ENCODE data around the gene KIF22. TPM values are rescaled to one million over a fixed set of nuclear protein-coding genes. Genes with fewer than 3 reads are reported as not detected.
"Not testable (repeated sequence)": the region's sequence is repeated elsewhere in the genome, so short reads cannot be mapped to it uniquely, and the experiment has no call there.

KIF22 gene
- polyA plus RNA-seq, 1 donor: 40.9 TPM

GRCh38 chr16:29747947-29748759 lies 42.4 kb upstream of the KIF22 start:
- Histone ChIP-seq H3K4me3 (ENCODE audit: low read length) (no peak overlapping the region), H3K27ac (ENCODE audit: low read length) (no peak overlapping the region), H3K9me3 (ENCODE audit: control insufficient read depth, low read depth, low read length) (peaks cover 12% of the 10 kb centered on the region), H3K36me3 (ENCODE audit: control insufficient read depth, insufficient read depth, low read length) (no peaks in the 10 kb centered on the region), H3K4me1 (ENCODE audit: control insufficient read depth, insufficient read depth, low read length) (no peaks in the 10 kb centered on the region), H3K27me3 (ENCODE audit: control insufficient read depth, insufficient read depth, low read length) (no peaks in the 10 kb centered on the region)
- no peak for DNase-seq
- WGBS (ENCODE audit: insufficient coverage, low lambda C conversion rate): no CpG with 5 or more reads among the region's 30 CpGs

DNA sequence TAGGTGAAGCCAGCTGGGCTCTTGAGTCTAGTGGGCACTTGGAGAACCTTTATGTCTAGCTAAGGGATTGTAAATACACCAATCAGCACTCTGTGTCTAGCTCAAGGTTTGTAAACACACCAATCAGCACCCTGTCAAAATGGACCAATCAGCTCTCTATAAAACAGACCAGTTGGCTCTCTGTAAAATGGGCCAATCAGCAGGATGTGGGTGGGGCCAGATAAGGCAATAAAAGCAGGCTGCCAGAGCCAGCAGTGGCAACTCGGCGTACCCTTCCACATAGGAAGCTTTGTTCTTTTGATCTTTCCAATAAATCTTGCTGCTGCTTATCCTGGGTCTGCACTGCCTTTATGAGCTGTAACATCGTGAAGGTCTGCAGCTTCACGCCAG lies 41.8 kb upstream of the KIF22 start:
- H3K4me1 ChIP-seq (ENCODE audit: control insufficient read depth, insufficient read depth, low read length); DNase-seq; H3K27ac ChIP-seq (ENCODE audit: low read length); H3K36me3 ChIP-seq (ENCODE audit: control insufficient read depth, insufficient read depth, low read length); H3K27me3 ChIP-seq (ENCODE audit: control insufficient read depth, insufficient read depth, low read length); H3K4me3 ChIP-seq (ENCODE audit: low read length): not testable (repeated sequence)
- peaks cover 12% of the 10 kb centered on the region for H3K9me3 ChIP-seq (ENCODE audit: control insufficient read depth, low read depth, low read length)
- WGBS (ENCODE audit: insufficient coverage, low lambda C conversion rate): no CpG with 5 or more reads among the region's 4 CpGs

DNA sequence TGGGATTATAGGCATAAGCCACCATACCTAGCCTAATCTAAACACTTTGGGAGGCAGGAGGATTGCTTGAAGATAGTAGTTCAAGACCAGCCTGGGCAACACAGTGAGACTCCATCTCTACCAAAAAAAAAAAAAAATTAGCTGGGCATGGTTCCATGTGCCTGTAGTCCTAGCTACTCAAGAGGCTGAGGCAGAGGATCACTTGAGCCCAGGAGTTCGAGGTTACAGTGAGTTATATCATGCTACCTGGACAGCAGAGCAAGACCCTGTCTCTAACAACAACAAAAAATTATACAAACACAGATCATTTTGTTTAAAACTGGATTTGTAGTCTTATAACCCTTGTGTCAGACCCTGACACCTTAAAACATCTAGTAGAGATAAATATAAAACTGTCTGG lies 37.0 kb upstream of the KIF22 start:
- H3K36me3 ChIP-seq (ENCODE audit: control insufficient read depth, insufficient read depth, low read length): no peaks in the 10 kb centered on the region
- peaks cover 19% of the 10 kb centered on the region for H3K4me1 ChIP-seq (ENCODE audit: control insufficient read depth, insufficient read depth, low read length)
- WGBS (ENCODE audit: insufficient coverage, low lambda C conversion rate): no CpG with 5 or more reads among the region's 1 CpG
- peaks cover under 1% of the 10 kb centered on the region for H3K9me3 ChIP-seq (ENCODE audit: control insufficient read depth, low read depth, low read length)
- H3K27ac ChIP-seq (ENCODE audit: low read length): no peak overlapping the region
- no peak for DNase-seq
- no peaks in the 10 kb centered on the region for H3K27me3 ChIP-seq (ENCODE audit: control insufficient read depth, insufficient read depth, low read length)
- H3K4me3 ChIP-seq (ENCODE audit: low read length): no peak overlapping the region

- DNase-seq: peak; percentile 56 to 81
- Histone ChIP-seq H3K4me3 (ENCODE audit: low read length) (no peak overlapping the region), H3K9me3 (ENCODE audit: control insufficient read depth, low read depth, low read length) (no peaks in the 10 kb centered on the region), H3K36me3 (ENCODE audit: control insufficient read depth, insufficient read depth, low read length) (no peaks in the 10 kb centered on the region), H3K4me1 (ENCODE audit: control insufficient read depth, insufficient read depth, low read length) (peaks cover 28% of the 10 kb centered on the region), H3K27ac (ENCODE audit: low read length) (peak overlapping the region; percentile 55), H3K27me3 (ENCODE audit: control insufficient read depth, insufficient read depth, low read length) (no peaks in the 10 kb centered on the region)
- WGBS (ENCODE audit: insufficient coverage, low lambda C conversion rate): no CpG with 5 or more reads among the region's 1 CpG
These were observed 33.9 kb upstream of the KIF22 start for GRCh38 chr16:29756654-29757053.

GRCh38 chr16:29757086-29757485 lies 33.5 kb upstream of the KIF22 start:
- H3K4me3 ChIP-seq (ENCODE audit: low read length); H3K9me3 ChIP-seq (ENCODE audit: control insufficient read depth, low read depth, low read length); H3K27me3 ChIP-seq (ENCODE audit: control insufficient read depth, insufficient read depth, low read length); DNase-seq; H3K36me3 ChIP-seq (ENCODE audit: control insufficient read depth, insufficient read depth, low read length): not testable (repeated sequence)
- Histone ChIP-seq H3K4me1 (ENCODE audit: control insufficient read depth, insufficient read depth, low read length) (peaks cover 30% of the 10 kb centered on the region), H3K27ac (ENCODE audit: low read length) (peak overlapping the region; percentile 55)
- WGBS (ENCODE audit: insufficient coverage, low lambda C conversion rate): no CpG with 5 or more reads among the region's 8 CpGs

- H3K27ac ChIP-seq (ENCODE audit: low read length): peak overlapping the region; percentile 34
- peak in 1 of 2 donors; percentile 52 for DNase-seq
- H3K36me3 ChIP-seq (ENCODE audit: control insufficient read depth, insufficient read depth, low read length): no peaks in the 10 kb centered on the region
- peaks cover 30% of the 10 kb centered on the region for H3K4me1 ChIP-seq (ENCODE audit: control insufficient read depth, insufficient read depth, low read length)
- H3K27me3 ChIP-seq (ENCODE audit: control insufficient read depth, insufficient read depth, low read length): no peaks in the 10 kb centered on the region
- 17% methylated on average over 1 of the region's 6 CpGs for WGBS (ENCODE audit: insufficient coverage, low lambda C conversion rate)
- no peak overlapping the region for H3K4me3 ChIP-seq (ENCODE audit: low read length)
- H3K9me3 ChIP-seq (ENCODE audit: control insufficient read depth, low read depth, low read length): no peaks in the 10 kb centered on the region
These were observed 32.5 kb upstream of the KIF22 start for GRCh38 chr16:29757950-29758466.

GRCh38 chr16:29760567-29761279 lies 29.8 kb upstream of the KIF22 start:
- WGBS (ENCODE audit: insufficient coverage, low lambda C conversion rate): 29% methylated on average over 1 of the region's 9 CpGs
- H3K27me3 ChIP-seq (ENCODE audit: control insufficient read depth, insufficient read depth, low read length): no peaks in the 10 kb centered on the region
- H3K4me3 ChIP-seq (ENCODE audit: low read length): peak overlapping the region; percentile 6
- no peaks in the 10 kb centered on the region for H3K9me3 ChIP-seq (ENCODE audit: control insufficient read depth, low read depth, low read length)
- H3K27ac ChIP-seq (ENCODE audit: low read length): peak overlapping the region; percentile 86
- peaks cover 36% of the 10 kb centered on the region for H3K4me1 ChIP-seq (ENCODE audit: control insufficient read depth, insufficient read depth, low read length)
- H3K36me3 ChIP-seq (ENCODE audit: control insufficient read depth, insufficient read depth, low read length): no peaks in the 10 kb centered on the region
- peak; percentile 84 to 93 for DNase-seq

DNA sequence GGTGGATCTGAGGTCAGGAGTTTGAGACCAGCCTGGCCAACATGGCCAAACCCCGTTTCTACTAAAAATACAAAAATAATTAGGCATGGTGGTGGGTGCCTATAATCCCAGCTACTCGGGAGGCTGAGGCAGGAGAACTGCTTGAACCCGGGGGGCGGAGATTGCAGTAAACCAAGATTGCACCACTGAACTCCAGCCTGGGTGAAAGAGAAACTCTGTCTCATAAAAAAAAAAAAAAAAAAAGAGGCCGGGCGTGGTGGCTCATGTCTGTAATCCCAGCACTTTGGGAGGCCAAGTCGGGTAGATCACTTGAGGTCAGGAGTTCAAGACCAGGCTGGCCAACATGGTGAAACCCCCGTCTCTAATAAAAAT lies 29.3 kb upstream of the KIF22 start:
- not testable (repeated sequence) for H3K27me3 ChIP-seq (ENCODE audit: control insufficient read depth, insufficient read depth, low read length); H3K36me3 ChIP-seq (ENCODE audit: control insufficient read depth, insufficient read depth, low read length); H3K9me3 ChIP-seq (ENCODE audit: control insufficient read depth, low read depth, low read length); H3K4me3 ChIP-seq (ENCODE audit: low read length)
- peak overlapping the region; percentile 86 for H3K27ac ChIP-seq (ENCODE audit: low read length)
- H3K4me1 ChIP-seq (ENCODE audit: control insufficient read depth, insufficient read depth, low read length): peaks cover 34% of the 10 kb centered on the region
- WGBS (ENCODE audit: insufficient coverage, low lambda C conversion rate): no CpG with 5 or more reads among the region's 8 CpGs
- DNase-seq: peak in 1 of 2 donors; percentile 70

GRCh38 chr16:29761882-29762281 lies 28.7 kb upstream of the KIF22 start:
- Histone ChIP-seq H3K27me3 (ENCODE audit: control insufficient read depth, insufficient read depth, low read length) (no peaks in the 10 kb centered on the region), H3K9me3 (ENCODE audit: control insufficient read depth, low read depth, low read length) (no peaks in the 10 kb centered on the region), H3K4me1 (ENCODE audit: control insufficient read depth, insufficient read depth, low read length) (peaks cover 29% of the 10 kb centered on the region), H3K4me3 (ENCODE audit: low read length) (no peak overlapping the region), H3K36me3 (ENCODE audit: control insufficient read depth, insufficient read depth, low read length) (no peaks in the 10 kb centered on the region), H3K27ac (ENCODE audit: low read length) (peak overlapping the region; percentile 66)
- no CpG with 5 or more reads among the region's 6 CpGs for WGBS (ENCODE audit: insufficient coverage, low lambda C conversion rate)
- DNase-seq: no peak

GRCh38 chr16:29763326-29763725 lies 27.2 kb upstream of the KIF22 start:
- no peaks in the 10 kb centered on the region for H3K9me3 ChIP-seq (ENCODE audit: control insufficient read depth, low read depth, low read length)
- no CpG with 5 or more reads among the region's 6 CpGs for WGBS (ENCODE audit: insufficient coverage, low lambda C conversion rate)
- H3K36me3 ChIP-seq (ENCODE audit: control insufficient read depth, insufficient read depth, low read length): no peaks in the 10 kb centered on the region
- no peaks in the 10 kb centered on the region for H3K27me3 ChIP-seq (ENCODE audit: control insufficient read depth, insufficient read depth, low read length)
- no peak for DNase-seq
- H3K27ac ChIP-seq (ENCODE audit: low read length): no peak overlapping the region
- no peak overlapping the region for H3K4me3 ChIP-seq (ENCODE audit: low read length)
- peaks cover 18% of the 10 kb centered on the region for H3K4me1 ChIP-seq (ENCODE audit: control insufficient read depth, insufficient read depth, low read length)
